HUES64 (cell line): ENCODE data around the gene GIT2. TPM values are rescaled to one million over a fixed set of nuclear protein-coding genes. Genes with fewer than 3 reads are reported as not detected.

Source experiments
- H3K27ac ChIP-seq: 2 replicates; pipeline ENCODE4 v1.7.0; 2013; ENCODE audit warnings: low read depth, low read length, inconsistent platforms
- H3K27me3 ChIP-seq: 2 replicates; pipeline ENCODE4 v1.6.1; 2013; ENCODE audit warnings: mild to moderate bottlenecking, low read length; ENCODE audit not compliant: insufficient read depth
- H3K36me3 ChIP-seq: 2 replicates; pipeline ENCODE4 v1.6.1; 2013; ENCODE audit warnings: mild to moderate bottlenecking, low read length; ENCODE audit not compliant: insufficient read depth
- H3K4me1 ChIP-seq: 2 replicates; pipeline ENCODE4 v1.6.1; 2013; ENCODE audit warnings: mild to moderate bottlenecking, low read length, moderate library complexity; ENCODE audit not compliant: insufficient read depth
- H3K4me3 ChIP-seq: 2 replicates; pipeline ENCODE4 v1.5.1; 2013; ENCODE audit warnings: mild to moderate bottlenecking, low read length, moderate library complexity
- H3K9ac ChIP-seq: 2 replicates; pipeline ENCODE4 v1.6.1; 2013; ENCODE audit warnings: mild to moderate bottlenecking, low read depth, low read length
- H3K9me3 ChIP-seq: 2 replicates; pipeline ENCODE4 v1.6.1; 2013; ENCODE audit warnings: low read depth, low read length; ENCODE audit not compliant: insufficient read depth
- WGBS: fragments of 150-250, 120-280 bp; methylation state at CpG from one replicate; pipeline ENCODE4 v1.1.7; 2013; ENCODE audit warnings: missing lambda C conversion rate; 5-methylcytosine and 5-hydroxymethylcytosine counted together
- polyA plus RNA-seq, 2 experiments: library from polyadenylated mRNA; stranded (reverse); fragments of 50-300 nt; gene quantifications; one replicate each; pipeline ENCODE4 v1.2.3, GENCODE V29; 2013

GIT2 gene, protein sequence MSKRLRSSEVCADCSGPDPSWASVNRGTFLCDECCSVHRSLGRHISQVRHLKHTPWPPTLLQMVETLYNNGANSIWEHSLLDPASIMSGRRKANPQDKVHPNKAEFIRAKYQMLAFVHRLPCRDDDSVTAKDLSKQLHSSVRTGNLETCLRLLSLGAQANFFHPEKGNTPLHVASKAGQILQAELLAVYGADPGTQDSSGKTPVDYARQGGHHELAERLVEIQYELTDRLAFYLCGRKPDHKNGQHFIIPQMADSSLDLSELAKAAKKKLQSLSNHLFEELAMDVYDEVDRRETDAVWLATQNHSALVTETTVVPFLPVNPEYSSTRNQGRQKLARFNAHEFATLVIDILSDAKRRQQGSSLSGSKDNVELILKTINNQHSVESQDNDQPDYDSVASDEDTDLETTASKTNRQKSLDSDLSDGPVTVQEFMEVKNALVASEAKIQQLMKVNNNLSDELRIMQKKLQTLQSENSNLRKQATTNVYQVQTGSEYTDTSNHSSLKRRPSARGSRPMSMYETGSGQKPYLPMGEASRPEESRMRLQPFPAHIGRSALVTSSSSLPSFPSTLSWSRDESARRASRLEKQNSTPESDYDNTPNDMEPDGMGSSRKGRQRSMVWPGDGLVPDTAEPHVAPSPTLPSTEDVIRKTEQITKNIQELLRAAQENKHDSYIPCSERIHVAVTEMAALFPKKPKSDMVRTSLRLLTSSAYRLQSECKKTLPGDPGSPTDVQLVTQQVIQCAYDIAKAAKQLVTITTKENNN
- polyA plus RNA-seq (2013, experiment 1 of 2), result 13.8 TPM
- polyA plus RNA-seq (2013, experiment 2 of 2), result 13.2 TPM

DNA sequence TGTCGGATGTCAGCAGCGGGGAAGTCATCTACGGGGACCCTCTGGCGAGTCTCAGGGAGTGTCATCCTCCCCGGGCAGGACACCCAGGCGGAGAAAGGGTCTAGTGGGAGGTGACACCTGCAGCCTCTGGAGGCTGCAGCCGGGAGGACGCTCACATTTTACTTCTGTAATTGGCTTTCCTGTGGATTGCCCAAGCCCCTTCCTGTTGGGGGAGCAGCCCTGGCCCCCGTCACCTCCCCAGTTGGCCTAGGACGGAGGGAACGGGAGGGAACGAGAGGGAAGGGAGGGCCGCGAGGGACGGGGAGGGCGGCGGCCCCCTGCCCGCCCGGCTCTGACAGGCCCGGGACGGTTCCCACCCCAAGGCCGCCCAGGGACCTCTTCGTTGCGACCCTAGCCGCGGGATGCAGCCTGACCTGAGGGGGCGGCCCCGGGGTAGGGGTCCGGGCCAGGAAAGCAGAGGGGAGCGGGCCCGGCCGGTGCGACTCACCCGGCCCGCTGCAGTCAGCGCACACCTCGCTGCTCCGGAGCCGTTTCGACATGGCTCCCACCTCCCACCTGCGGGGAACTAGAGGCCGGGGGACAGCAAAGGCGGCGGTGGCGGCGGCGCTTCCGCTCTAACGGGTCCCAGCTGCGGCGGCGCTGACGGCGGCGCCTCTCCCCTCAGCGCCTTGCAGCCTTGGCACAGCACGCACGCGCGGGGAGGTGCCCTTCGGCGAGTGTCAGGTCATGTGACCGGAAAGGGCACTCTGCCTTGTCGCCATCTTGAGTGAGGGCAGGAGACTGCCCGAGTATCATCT, at the start of gene GIT2:
Gene GIT2, minus strand, starts transcription at position 683 of the 797 bp plus-strand sequence. Its CDS starts 144 bp downstream, at position 539.
- peak within 1 kb of the TSS; percentile 80 for H3K4me3 ChIP-seq
- no peaks in the 10 kb centered on the region for H3K9me3 ChIP-seq
- peaks cover 17% of the 10 kb centered on the region; the same call in 1 of the 2 replicates for H3K4me1 ChIP-seq
- WGBS, result under 1% methylated on average over 65 of the region's 65 CpGs
- peak within 1 kb of the TSS; percentile 70 for H3K9ac ChIP-seq
- H3K27me3 ChIP-seq, result peaks cover 10% of the 10 kb centered on the region
- no peaks in the 10 kb centered on the region for H3K36me3 ChIP-seq
- H3K27ac ChIP-seq, result peak within 1 kb of the TSS; percentile 60; the same call in 1 of the 2 replicates

DNA sequence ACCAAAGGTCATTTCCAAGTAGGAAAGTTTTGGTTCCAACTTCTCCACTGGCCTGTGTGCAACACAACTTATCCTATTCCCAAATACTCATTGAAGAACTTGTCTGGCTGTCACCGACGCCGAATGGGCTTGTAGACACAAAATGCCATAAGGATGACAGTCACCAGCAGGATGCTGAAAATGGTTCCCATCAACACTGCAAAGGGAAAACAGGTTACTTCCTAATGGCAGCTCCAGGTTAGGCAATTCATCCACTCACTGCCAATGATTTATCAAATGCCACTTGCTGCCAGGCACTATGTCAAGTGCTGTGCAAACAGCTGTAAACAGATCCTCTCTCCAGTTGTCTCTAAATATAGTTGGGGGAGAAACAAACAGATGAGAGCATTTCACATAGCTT, 46.1 kb upstream of the GIT2 start:
- H3K27ac ChIP-seq, result no peak overlapping the region
- peaks cover 21% of the 10 kb centered on the region for H3K4me1 ChIP-seq

DNA sequence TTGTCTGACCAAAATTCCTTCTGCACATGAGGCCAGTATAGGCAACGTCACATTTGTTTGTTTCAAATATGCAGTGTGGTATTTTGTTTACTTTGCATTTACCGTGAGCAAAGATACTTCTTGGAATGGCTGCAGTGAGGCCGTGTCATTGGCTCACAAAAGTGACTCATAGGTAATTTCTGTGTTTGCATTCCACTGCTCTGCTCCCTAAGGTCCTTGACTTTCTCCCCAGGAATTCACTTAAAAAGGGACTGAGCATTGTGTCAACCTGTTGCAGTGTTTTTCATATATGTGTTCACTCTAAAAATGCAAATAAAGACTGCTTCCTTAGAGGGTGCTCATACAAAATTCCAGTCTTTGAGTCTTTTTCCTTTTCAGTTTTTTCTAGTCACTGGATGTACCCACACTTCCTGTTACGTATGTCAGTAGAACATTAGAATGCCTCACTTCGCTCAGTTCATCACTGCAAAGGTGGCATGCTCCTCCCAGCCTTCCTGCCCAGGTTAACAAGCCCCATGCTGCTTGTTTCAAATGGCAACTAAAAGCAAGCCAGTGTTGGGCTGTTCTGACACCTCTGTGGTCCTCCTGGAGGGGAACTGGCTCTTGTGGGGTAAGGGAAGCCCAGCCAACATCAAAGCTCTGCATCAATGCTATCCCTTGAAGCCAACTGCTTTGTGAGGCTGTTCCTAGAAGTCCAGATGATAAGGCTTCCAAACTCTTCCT, 43.1 kb upstream of the GIT2 start:
- peaks cover 21% of the 10 kb centered on the region for H3K4me1 ChIP-seq
- no peak overlapping the region for H3K9ac ChIP-seq
- H3K36me3 ChIP-seq, result peaks cover 22% of the 10 kb centered on the region
- H3K27ac ChIP-seq, result peak overlapping the region; percentile 50
- H3K27me3 ChIP-seq, result no peaks in the 10 kb centered on the region
- no peak overlapping the region for H3K4me3 ChIP-seq
- 78% methylated on average over 5 of the region's 5 CpGs for WGBS
- no peaks in the 10 kb centered on the region for H3K9me3 ChIP-seq

More for the DNA sequence above, 46.1 kb upstream of the GIT2 start:
- Histone ChIP-seq H3K36me3 (peaks cover 22% of the 10 kb centered on the region), H3K4me3 (no peak overlapping the region), H3K9me3 (no peaks in the 10 kb centered on the region), H3K27me3 (no peaks in the 10 kb centered on the region), H3K9ac (no peak overlapping the region)
- WGBS, result 94% methylated on average over 3 of the region's 3 CpGs

DNA sequence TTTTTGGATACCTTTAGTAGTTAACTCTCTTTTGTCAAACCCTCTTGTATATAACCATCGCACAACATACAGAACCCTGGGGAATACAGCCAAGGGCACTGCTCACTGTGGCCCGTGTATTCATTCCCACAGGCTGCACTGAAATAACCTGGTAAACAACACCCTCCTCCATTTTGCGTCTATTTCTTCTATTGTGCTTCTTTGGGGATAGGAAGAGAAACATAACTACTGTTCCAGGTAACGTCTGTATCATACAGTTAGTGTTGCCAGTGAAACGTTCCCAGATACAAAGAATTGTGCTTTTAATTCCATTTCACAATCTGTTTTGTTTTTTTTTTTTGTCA, 42.5 kb upstream of the GIT2 start:
- H3K27me3 ChIP-seq, result no peaks in the 10 kb centered on the region
- no peaks in the 10 kb centered on the region for H3K9me3 ChIP-seq
- H3K4me1 ChIP-seq, result peaks cover 21% of the 10 kb centered on the region
- H3K27ac ChIP-seq, result peak overlapping the region; percentile 50; the same call in 1 of the 2 replicates
- 89% methylated on average over 5 of the region's 5 CpGs for WGBS
- H3K9ac ChIP-seq, result no peak overlapping the region
- peaks cover 26% of the 10 kb centered on the region for H3K36me3 ChIP-seq
- no peak overlapping the region for H3K4me3 ChIP-seq

DNA sequence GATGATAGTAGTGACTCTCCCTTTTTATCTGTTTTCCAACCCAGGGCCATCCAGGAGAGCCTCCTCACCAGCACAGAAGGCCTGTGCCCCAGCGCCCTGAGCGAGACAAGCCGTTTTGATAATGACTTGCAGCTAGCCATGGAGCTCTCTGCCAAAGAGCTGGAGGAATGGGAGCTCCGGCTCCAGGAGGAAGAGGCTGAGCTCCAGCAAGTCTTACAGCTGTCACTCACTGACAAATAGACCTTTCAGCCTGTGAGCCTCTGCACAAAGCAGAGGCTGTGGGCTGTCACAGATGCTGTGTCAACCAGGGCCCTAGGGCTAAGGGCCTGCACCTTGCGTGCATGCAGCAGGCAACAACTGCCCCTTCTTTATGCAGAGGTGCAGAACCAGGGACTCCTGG, 41.1 kb upstream of the GIT2 start:
- no peaks in the 10 kb centered on the region for H3K27me3 ChIP-seq
- H3K36me3 ChIP-seq, result peaks cover 23% of the 10 kb centered on the region
- H3K9me3 ChIP-seq, result no peaks in the 10 kb centered on the region
- no peak overlapping the region for H3K27ac ChIP-seq
- H3K4me1 ChIP-seq, result peaks cover 21% of the 10 kb centered on the region
- WGBS, result 97% methylated on average over 5 of the region's 5 CpGs
- H3K4me3 ChIP-seq, result no peak overlapping the region
- H3K9ac ChIP-seq, result no peak overlapping the region

DNA sequence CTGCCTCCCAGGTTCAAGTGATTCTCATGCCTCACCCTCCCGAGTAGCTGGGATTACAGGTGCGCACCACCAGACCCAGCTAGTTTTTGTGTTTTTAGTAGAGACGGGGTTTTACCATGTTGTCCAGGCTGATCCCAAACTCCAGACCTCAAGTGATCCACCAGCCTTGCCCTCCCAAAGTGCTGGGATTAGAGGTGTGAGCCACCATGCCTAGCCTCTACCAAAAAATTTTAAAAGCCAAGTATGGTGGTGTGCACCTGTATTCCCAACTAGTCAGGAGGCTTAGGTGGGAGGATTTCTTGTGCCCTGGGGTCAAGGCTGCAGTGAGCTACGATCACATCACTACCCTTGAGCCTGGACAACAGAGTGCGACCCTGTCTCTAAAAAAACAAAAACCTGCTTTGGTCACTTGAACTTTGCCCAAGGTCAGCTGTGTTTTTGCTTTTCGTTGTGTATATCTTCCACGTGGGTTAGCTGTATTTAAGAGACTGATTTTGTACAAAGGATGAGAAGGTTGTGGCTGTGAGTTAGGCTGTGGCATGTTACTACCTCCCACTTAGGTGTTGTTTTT, 39.5 kb upstream of the GIT2 start:
- no peak overlapping the region for H3K27ac ChIP-seq
- no peaks in the 10 kb centered on the region for H3K27me3 ChIP-seq
- H3K4me1 ChIP-seq, result peaks cover 21% of the 10 kb centered on the region
- H3K4me3 ChIP-seq, result no peak overlapping the region
- no peaks in the 10 kb centered on the region for H3K9me3 ChIP-seq
- no peak overlapping the region for H3K9ac ChIP-seq
- 92% methylated on average over 7 of the region's 7 CpGs for WGBS
- 0 out of 2 replicates have a peak, but pooled peaks cover 11% of the 10 kb centered on the region for H3K36me3 ChIP-seq

DNA sequence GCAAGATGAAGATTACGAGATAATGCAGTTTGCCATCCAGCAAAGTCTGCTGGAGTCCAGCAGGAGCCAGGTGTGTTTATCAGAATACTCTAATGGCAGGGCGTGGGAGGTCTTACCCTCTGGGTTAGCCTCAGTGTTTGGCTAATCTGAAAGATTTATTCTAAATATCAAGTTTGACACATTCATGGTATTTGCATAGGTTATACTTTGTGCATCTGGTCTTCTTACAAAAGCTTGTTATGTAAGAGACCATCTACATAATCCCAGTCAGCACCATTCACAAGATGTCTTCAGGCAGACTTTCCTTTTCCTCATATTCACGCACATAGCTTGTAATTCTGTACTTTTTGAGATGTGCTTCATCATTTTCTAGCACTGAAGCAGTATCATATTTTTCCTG, 37.7 kb upstream of the GIT2 start:
- 94% methylated on average over 3 of the region's 3 CpGs for WGBS
- Histone ChIP-seq H3K27me3 (no peaks in the 10 kb centered on the region), H3K4me1 (peaks cover 10% of the 10 kb centered on the region), H3K4me3 (no peak overlapping the region), H3K27ac (no peak overlapping the region), H3K36me3 (peaks cover 19% of the 10 kb centered on the region), H3K9me3 (no peaks in the 10 kb centered on the region), H3K9ac (no peak overlapping the region)

DNA sequence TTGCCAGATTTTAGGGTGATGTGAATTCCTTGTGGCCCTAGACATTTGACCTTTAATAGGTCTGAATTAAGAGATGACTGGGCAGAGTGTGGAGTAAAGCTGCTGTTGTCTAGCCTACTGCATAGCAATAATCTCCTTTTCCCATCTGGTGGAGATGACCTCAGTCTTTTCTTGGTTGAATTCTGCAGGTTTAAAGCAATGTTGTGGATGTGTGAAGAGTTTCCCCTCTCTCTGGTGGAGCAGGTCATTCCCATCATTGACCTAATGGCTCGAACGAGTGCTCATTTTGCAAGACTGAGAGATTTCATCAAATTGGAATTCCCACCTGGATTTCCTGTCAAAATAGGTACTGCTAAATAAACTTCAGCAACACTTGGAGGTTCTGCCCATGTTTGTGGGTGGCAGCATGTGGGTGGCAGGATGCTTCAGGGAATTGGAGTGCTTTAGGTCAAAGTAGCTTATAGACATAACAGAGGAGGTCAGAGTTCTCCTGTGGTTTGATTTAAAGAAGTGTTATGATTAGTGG, 33.2 kb upstream of the GIT2 start:
- WGBS, result 95% methylated on average over 2 of the region's 2 CpGs
- no peak overlapping the region for H3K27ac ChIP-seq
- H3K4me1 ChIP-seq, result no peaks in the 10 kb centered on the region; the same call in 1 of the 2 replicates
- H3K36me3 ChIP-seq, result peaks cover 25% of the 10 kb centered on the region
- no peak overlapping the region for H3K9ac ChIP-seq
- no peaks in the 10 kb centered on the region for H3K27me3 ChIP-seq
- no peak overlapping the region for H3K4me3 ChIP-seq
- H3K9me3 ChIP-seq, result no peaks in the 10 kb centered on the region

DNA sequence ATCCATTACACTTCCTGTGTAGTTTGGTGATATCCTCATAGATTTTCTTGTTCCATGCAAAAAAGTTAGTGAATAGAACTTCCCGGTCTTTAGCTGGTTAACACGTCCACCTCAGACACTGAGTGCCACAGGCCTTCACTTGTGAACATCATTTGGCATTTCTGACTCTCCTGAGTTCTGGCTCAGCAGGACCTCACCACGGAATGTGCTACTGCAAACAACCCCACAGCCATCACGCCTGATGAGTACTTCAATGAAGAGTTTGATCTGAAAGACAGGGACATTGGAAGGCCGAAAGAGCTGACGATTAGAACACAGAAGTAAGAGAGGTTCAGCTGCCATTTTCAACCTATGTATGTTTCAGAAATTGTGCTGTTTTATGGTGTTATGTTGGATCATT, 32.2 kb upstream of the GIT2 start:
- H3K36me3 ChIP-seq, result peaks cover 21% of the 10 kb centered on the region
- H3K9ac ChIP-seq, result no peak overlapping the region
- H3K9me3 ChIP-seq, result no peaks in the 10 kb centered on the region
- WGBS, result 78% methylated on average over 6 of the region's 6 CpGs
- H3K27me3 ChIP-seq, result no peaks in the 10 kb centered on the region
- peaks cover 3% of the 10 kb centered on the region; the same call in 1 of the 2 replicates for H3K4me1 ChIP-seq
- H3K4me3 ChIP-seq, result no peak overlapping the region
- H3K27ac ChIP-seq, result no peak overlapping the region; the same call in 1 of the 2 replicates

DNA sequence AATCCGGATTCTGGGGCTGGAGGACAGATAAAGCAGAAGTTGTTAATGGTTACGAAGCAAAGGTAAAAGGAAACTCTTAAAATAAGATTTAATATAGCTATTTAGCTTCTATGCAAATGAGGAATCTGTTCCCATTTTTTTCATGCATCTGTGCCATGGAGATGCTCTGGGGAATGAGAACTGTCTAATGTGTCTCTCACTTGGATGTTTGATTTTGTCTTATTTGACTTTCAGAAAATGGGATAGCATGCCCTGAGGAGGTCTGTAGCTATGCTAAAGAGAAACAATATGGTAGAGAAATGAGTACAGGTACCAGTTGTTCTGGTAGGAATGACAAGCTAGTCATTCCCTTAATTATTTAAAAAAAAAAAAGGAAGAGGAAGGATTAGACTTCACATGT, 27.9 kb upstream of the GIT2 start:
- H3K27ac ChIP-seq, result no peak overlapping the region
- H3K9ac ChIP-seq, result no peak overlapping the region
- peaks cover 19% of the 10 kb centered on the region for H3K36me3 ChIP-seq
- H3K4me3 ChIP-seq, result no peak overlapping the region
- H3K4me1 ChIP-seq, result peaks cover 6% of the 10 kb centered on the region; the same call in 1 of the 2 replicates
- H3K27me3 ChIP-seq, result no peaks in the 10 kb centered on the region
- no peaks in the 10 kb centered on the region for H3K9me3 ChIP-seq
- 69% methylated on average over 2 of the region's 2 CpGs for WGBS
